RWPE1 (cell line): ENCODE results near the gene PKMYT1.

Experiments
- CTCF ChIA-PET: fragments of 350-600 bp; sonication (Branson Sonifier 250); formaldehyde crosslinking; extraction: SDS; loops from one replicate; lab custom pipeline; 2021; lab: Yijun Ruan, JAX
- POLR2A ChIA-PET: fragments of 400-600 bp; formaldehyde crosslinking; extraction: SDS; loops from one replicate; lab custom pipeline; 2020; ENCODE audit warnings: antibody characterized with exemption; ENCODE audit not compliant: low non-redundant PET; lab: Yijun Ruan, JAX
- DNase-seq: peaks from one replicate; pipeline ENCODE4 v3.0.0; 2012; ENCODE audit warnings: low spot score
- H3K27ac ChIP-seq: fragments of 450-650 bp; 2 replicates; pipeline ENCODE4 v1.5.1; 2017
- TF ChIP-seq, protein P1 (sequence below): fragments of 450-650 bp; conservative IDR thresholded peaks from 2 replicates; pipeline ENCODE4 v1.5.1; 2017; ENCODE audit warnings: low read depth, mild to moderate bottlenecking

The PKMYT1 gene

DNA sequence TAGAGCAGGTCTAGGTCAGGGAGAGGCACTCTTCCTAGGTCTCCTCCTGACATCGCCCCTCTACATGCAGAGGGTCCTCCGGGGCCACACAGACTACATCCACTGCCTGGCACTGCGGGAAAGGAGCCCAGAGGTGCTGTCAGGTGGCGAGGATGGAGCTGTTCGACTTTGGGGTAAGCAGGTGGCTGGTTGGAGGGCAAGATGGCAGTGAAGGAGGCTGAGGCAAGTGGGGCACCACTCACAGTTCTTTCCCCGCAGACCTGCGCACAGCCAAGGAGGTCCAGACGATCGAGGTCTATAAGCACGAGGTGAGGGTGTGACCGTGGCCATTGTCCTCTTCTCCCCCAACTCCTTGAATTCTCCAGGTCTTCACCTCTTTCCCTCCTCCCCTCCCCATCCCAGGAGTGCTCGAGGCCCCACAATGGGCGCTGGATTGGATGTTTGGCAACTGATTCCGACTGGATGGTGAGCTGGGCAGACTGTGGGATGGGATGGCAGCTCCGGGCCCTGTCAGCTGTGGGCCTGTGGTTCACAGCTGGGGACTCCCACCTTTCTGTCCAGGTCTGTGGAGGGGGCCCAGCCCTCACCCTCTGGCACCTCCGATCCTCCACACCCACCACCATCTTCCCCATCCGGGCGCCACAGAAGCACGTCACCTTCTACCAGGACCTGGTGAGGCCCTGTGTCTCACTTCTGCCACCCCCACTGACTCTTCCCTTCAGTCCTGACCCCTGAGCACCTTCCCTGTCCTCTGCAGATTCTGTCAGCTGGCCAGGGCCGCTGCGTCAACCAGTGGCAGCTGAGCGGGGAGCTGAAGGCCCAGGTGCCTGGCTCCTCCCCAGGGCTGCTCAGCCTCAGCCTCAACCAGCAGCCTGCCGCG is 46.6 kb upstream of the PKMYT1 start:
- no peak for DNase-seq
- peak overlapping the region; percentile 99 for H3K27ac ChIP-seq
- ChIA-PET POLR2A (interaction anchor here (1.2 kb wide), 1 partner anchor 26 kb away, joined by 3 read pairs; no protein-coding TSS in a partner anchor), CTCF (interaction anchor here (0.6 to 1.8 kb wide), 5 partner anchors 13 to 598 kb away, joined by 3 to 19 read pairs (median 5); no protein-coding TSS in a partner anchor)
- TF ChIP-seq, protein P1, sequence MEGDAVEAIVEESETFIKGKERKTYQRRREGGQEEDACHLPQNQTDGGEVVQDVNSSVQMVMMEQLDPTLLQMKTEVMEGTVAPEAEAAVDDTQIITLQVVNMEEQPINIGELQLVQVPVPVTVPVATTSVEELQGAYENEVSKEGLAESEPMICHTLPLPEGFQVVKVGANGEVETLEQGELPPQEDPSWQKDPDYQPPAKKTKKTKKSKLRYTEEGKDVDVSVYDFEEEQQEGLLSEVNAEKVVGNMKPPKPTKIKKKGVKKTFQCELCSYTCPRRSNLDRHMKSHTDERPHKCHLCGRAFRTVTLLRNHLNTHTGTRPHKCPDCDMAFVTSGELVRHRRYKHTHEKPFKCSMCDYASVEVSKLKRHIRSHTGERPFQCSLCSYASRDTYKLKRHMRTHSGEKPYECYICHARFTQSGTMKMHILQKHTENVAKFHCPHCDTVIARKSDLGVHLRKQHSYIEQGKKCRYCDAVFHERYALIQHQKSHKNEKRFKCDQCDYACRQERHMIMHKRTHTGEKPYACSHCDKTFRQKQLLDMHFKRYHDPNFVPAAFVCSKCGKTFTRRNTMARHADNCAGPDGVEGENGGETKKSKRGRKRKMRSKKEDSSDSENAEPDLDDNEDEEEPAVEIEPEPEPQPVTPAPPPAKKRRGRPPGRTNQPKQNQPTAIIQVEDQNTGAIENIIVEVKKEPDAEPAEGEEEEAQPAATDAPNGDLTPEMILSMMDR, result no peak

DNA sequence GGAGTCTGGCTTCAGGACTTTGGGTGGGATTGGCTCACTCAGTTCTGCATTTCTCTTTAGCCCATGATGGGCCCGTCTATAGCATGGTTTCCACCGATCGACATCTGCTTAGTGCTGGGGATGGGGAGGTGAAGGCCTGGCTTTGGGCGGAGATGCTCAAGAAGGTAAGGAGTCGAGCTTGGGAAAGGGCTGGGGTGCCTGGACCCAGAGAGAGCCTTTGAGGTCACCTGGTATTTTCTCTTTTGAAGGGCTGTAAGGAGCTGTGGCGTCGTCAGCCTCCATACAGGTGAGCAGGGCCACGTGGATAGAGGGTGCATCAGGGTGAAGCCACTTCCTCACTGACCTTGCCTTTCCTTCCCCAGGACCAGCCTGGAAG is 45.7 kb upstream of the PKMYT1 start:
- no peak for DNase-seq
- TF ChIP-seq, protein P1, result no peak
- ChIA-PET CTCF (no interaction called here), POLR2A (no interaction called here)
- H3K27ac ChIP-seq, result peak overlapping the region; percentile 99

DNA sequence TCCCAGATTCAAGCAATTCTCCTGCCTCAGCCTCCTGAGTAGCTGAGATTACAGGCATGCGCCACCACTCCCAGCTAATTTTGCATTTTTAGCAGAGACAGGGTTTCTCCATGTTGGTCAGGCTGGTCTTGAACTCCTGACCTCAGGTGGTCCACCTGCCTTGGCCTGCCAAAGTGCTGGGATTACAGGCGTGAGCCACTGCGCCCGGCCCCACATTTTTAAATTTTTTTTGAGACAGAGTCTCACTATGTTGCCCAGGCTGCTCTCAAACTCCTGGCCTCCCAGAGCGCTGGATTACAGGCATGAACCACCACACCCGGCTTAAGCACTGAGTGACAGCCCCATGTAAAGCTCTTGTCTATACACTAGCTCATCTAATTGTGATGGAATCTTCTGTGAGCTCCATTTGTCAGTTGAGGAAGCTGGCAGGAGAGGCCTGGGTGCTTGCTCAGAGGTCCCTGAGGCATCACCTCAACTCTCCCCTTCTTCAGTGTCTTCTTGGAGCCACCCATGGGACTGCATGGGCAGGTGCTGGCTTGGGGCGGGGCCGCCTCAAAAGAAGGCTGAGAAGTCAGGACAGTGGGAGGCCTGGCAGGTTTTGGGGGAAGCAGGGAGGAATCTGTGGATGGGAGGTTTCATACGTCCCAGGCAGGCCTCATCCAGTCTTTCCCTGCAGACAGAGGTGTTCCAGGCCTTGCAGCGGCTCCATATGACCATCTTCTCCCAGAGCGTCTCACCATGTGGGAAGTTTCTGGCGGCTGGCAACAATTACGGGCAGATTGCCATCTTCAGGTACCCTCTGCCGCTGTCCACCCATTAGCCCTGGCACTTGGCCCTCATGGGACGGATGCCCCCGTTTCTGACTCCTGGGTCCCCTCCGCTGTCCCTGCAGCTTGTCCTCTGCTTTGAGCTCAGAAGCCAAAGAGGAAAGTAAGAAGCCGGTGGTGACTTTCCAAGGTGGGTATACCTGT is 45.1 kb upstream of the PKMYT1 start:
- peak overlapping the region; percentile 99 for H3K27ac ChIP-seq
- ChIA-PET CTCF (interaction anchor here (0.7 kb wide), 1 partner anchor 501 kb away, joined by 4 read pairs; no protein-coding TSS in a partner anchor), POLR2A (interaction anchor here (0.6 to 0.9 kb wide), 2 partner anchors 17 to 55 kb away, joined by 3 to 5 read pairs; no protein-coding TSS in a partner anchor)
- DNase-seq, result no peak
- TF ChIP-seq, protein P1, result no peak

DNA sequence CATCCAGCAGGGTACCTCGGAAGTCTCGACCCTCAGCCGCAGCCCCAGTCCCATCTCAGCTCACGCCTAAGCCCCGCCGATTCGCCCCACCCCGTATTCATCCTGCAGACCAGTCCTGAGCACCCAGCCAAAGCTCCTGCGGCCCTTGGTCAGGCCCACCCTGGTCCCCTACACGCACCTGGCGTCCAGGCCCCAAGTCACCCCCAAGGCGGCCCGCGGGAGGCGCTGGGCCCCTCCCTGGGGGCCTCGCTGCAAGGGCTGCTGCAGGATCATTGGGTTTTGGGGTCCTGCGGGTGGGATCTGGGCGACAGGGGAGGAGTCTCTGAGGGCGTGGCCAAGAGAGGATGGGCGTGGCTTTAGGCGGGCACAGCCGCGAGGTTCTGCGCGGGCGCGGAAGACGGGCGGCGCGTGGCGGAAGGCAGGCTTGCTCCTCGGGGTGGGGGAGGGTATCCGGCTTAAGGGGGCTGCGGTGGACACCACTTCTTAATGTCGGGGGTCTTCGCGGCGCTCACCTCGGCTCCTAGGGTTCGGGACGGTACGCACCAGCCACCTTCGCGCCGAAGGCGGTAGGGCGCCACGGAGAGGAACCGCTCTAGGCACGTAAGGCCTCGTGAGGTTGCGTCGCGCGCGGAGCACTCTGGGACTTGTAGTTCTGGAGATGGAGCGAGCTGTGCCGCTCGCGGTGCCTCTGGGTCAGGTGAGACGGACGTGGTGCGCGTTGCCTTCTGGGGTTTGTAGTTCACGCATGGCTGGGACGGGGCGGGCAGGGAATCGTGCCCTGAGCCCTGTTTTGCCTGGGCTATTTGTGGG is 43.6 kb upstream of the PKMYT1 start, which contains the start of the genes HCFC1R1 and THOC6:
TSS of gene HCFC1R1 (minus strand) at position 274 of the 810 bp plus-strand sequence. CDS start at position 273, 1 bp downstream.
TSS of gene THOC6 (plus strand) at position 367 of the 810 bp plus-strand sequence. CDS start at position 659, 292 bp downstream.
- peak; percentile 75 for DNase-seq
- TF ChIP-seq, protein P1, result no peak
- peak within 1 kb of the TSS; percentile 99 for H3K27ac ChIP-seq
- CTCF ChIA-PET, result no interaction called here
- POLR2A ChIA-PET, result interaction anchor here (0.9 to 5.0 kb wide), 3 partner anchors 13 to 19 kb away, joined by 5 to 49 read pairs (median 48); no protein-coding TSS in a partner anchor

DNA sequence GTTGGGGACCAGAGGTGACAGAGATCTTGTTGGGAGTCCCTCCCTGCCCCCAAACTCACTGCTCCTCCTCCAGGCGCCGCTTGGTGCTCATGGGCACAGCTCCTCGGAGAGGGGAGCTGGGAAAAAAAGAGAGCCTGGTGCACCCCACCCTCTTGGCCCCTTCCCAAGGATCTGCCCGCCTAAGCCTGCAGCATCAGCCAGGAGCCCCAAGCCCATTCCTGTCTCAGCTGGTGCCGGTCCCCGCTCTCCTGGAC is 43.1 kb upstream of the PKMYT1 start:
- DNase-seq, result peak; percentile 63
- POLR2A ChIA-PET, result interaction anchor here (4.1 to 5.0 kb wide), 2 partner anchors 12 to 18 kb away, joined by 48 to 49 read pairs; no protein-coding TSS in a partner anchor
- peak overlapping the region; percentile 99 for H3K27ac ChIP-seq
- CTCF ChIA-PET, result no interaction called here
- TF ChIP-seq, protein P1, result no peak
